K562 (cell line): ENCODE results near the gene SERPIND1. TPM values are rescaled to one million over a fixed set of nuclear protein-coding genes. Genes with fewer than 3 reads are reported as not detected.

ENCODE experiments used
- BRD4 ChIP-seq: fragments of 200-600 bp; sonication (generic); IDR thresholded peaks from 2 replicates; pipeline ENCODE4 v1.6.1; 2017; ENCODE audit warnings: inconsistent platforms
- COPS2 ChIP-seq: fragments of 450-650 bp; conservative IDR thresholded peaks from 2 replicates; pipeline ENCODE4 v1.6.1; 2016; ENCODE audit warnings: mild to moderate bottlenecking, moderate library complexity
- EGR1 ChIP-seq: fragments of 450-650 bp; conservative IDR thresholded peaks from 2 replicates; pipeline ENCODE4 v1.6.1; 2017; ENCODE audit warnings: mild to moderate bottlenecking
- IRF2 ChIP-seq: sonication (generic); formaldehyde crosslinking; IDR thresholded peaks from 2 replicates; pipeline ENCODE4 v1.8.1; 2022; ENCODE audit warnings: mild to moderate bottlenecking, missing genetic modification reagents
- MCM7 ChIP-seq, 2 experiments: fragments of 450-650 bp; IDR thresholded peaks; 2 replicates each; pipeline ENCODE4 v1.6.1; 2016 to 2018
- PYGO2 ChIP-seq: fragments of 450-650 bp; IDR thresholded peaks from 2 replicates; pipeline ENCODE4 v1.6.1; 2016; ENCODE audit warnings: mild to moderate bottlenecking, missing genetic modification characterization, moderate library complexity, missing compliant biosample characterization
- SOX6 ChIP-seq: fragments of 450-650 bp; IDR thresholded peaks from 2 replicates; pipeline ENCODE4 v1.6.1; 2014; ENCODE audit warnings: mild to moderate bottlenecking
- polyA plus RNA-seq, 8 experiments: library from polyadenylated mRNA; depleted of rRNA in 4 of 8; stranded (reverse) in 5 of 8; unstranded in 3 of 8; fragments of >200 nt; fragmentation: Nextera tagmentation in 2 of 8; fragmentation: Illumina TruSeq in 1 of 8; extraction: Ambion mirVana in 2 of 8; extraction: Trizol in 1 of 8; gene quantifications; 2 replicates each; pipeline versions ENCODE4 v1.2.1 to v1.2.3, GENCODE V29; 2011 to 2014; ENCODE audit warnings: inconsistent platforms in 1 of 8, missing spikeins in 1 of 8
- total RNA-seq, 7 experiments: library from RNA; depleted of rRNA in 6 of 7; stranded (reverse); fragments of >200 nt in 6 of 7; fragmentation: Illumina TruSeq in 2 of 7; extraction: Trizol in 2 of 7; gene quantifications; 2 replicates each; pipeline versions ENCODE4 v1.2.1 to v1.2.3, GENCODE V29; 2011 to 2021; ENCODE audit warnings: low replicate concordance in 1 of 7
- TF ChIP-seq, protein P1 (sequence below), 2 experiments: IDR thresholded peaks in 1 of 2; conservative IDR thresholded peaks in 1 of 2; 2 replicates each; pipeline ENCODE4 v1.6.1; 2016; ENCODE audit warnings: low read depth in 2 of 2, mild to moderate bottlenecking in 1 of 2, missing compliant biosample characterization in 1 of 2, missing genetic modification characterization in 1 of 2, moderate library complexity in 1 of 2
- TF ChIP-seq, protein P2 (sequence below), 2 experiments: fragments of 450-650 bp; IDR thresholded peaks; 2 replicates each; pipeline ENCODE4 v1.6.1; 2016
- TF ChIP-seq, protein P3 (sequence below), 2 experiments: fragments of 450-650 bp; IDR thresholded peaks; 2 replicates each; pipeline ENCODE4 v1.6.1; 2018; ENCODE audit warnings: mild to moderate bottlenecking in 2 of 2, low read depth in 1 of 2; ENCODE audit not compliant: partially characterized antibody in 2 of 2

Gene SERPIND1
- total and polyA plus RNA-seq, 9 of the 15 experiments (the other 6 are each of a cell fraction or from before 2014, with no cell fraction given) = 0.04 to 0.11 (median 0.09) TPM; not detected in 6

DNA sequence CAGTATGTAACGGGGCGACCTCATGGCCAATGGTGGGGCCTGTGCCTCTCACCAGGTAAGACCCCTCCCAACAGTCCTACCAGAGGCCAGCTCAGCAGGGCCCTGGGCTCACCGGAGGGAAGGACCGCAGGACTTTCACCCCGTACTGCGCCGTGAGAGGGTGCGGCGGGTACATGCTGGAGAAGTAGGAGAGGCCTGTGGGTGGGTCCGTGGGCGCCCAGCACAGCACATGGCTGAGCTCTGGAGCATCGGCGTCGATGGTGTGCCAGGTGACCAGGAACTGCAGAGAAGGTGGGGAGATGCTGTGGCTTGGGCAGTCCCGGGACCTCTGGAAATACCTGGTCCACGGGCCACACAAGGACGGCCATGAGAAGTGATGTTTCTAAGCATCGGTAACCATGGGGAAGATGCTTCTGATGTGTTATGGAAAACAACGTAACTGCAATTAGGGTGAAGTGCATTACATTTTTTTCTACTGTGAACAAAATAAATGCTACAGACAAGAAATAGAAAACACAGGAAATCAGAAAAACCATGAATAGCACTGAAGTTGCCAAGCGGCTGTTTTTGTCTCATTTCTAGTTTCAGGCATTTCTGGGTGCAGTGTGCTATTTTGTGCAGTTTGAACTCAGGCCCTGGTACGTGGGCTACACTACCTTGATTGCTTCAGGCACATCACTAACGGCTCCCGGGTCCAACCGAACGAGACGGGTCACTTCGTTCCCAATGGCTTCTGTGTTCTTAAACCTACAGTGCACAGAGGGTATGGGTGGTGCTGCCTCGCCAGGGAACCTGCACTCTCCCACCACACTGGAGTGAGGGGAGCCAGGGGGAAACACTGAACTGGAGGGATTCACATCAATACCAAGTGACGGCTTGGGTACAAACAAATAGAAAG lies 46.5 kb upstream of the SERPIND1 start (continued):
- TF ChIP-seq SOX6 = no peak
- TF ChIP-seq, protein P1, sequence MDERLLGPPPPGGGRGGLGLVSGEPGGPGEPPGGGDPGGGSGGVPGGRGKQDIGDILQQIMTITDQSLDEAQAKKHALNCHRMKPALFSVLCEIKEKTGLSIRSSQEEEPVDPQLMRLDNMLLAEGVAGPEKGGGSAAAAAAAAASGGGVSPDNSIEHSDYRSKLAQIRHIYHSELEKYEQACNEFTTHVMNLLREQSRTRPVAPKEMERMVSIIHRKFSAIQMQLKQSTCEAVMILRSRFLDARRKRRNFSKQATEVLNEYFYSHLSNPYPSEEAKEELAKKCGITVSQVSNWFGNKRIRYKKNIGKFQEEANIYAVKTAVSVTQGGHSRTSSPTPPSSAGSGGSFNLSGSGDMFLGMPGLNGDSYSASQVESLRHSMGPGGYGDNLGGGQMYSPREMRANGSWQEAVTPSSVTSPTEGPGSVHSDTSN (CRISPR knock-in tag; IDR thresholded peaks at IDR 0.05; ENCODE audit: low read depth) = 0 out of 2 replicates have a peak, but pooled peaks have one; percentile 1
- TF ChIP-seq, protein P1 (tag; conservative IDR thresholded peaks at IDR 0.05; ENCODE audit: low read depth) = no peak
- 0 out of 2 replicates have a peak, but pooled peaks have one; percentile 28 for TF ChIP-seq IRF2 (CRISPR knock-in tag)
- TF ChIP-seq, protein P2, sequence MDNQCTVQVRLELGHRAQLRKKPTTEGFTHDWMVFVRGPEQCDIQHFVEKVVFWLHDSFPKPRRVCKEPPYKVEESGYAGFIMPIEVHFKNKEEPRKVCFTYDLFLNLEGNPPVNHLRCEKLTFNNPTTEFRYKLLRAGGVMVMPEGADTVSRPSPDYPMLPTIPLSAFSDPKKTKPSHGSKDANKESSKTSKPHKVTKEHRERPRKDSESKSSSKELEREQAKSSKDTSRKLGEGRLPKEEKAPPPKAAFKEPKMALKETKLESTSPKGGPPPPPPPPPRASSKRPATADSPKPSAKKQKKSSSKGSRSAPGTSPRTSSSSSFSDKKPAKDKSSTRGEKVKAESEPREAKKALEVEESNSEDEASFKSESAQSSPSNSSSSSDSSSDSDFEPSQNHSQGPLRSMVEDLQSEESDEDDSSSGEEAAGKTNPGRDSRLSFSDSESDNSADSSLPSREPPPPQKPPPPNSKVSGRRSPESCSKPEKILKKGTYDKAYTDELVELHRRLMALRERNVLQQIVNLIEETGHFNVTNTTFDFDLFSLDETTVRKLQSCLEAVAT (IDR thresholded peaks at IDR 0.05) = no peak
- no peak for TF ChIP-seq MCM7 (IDR thresholded peaks at IDR 0.05)
- TF ChIP-seq EGR1 = no peak
- TF ChIP-seq, protein P3, sequence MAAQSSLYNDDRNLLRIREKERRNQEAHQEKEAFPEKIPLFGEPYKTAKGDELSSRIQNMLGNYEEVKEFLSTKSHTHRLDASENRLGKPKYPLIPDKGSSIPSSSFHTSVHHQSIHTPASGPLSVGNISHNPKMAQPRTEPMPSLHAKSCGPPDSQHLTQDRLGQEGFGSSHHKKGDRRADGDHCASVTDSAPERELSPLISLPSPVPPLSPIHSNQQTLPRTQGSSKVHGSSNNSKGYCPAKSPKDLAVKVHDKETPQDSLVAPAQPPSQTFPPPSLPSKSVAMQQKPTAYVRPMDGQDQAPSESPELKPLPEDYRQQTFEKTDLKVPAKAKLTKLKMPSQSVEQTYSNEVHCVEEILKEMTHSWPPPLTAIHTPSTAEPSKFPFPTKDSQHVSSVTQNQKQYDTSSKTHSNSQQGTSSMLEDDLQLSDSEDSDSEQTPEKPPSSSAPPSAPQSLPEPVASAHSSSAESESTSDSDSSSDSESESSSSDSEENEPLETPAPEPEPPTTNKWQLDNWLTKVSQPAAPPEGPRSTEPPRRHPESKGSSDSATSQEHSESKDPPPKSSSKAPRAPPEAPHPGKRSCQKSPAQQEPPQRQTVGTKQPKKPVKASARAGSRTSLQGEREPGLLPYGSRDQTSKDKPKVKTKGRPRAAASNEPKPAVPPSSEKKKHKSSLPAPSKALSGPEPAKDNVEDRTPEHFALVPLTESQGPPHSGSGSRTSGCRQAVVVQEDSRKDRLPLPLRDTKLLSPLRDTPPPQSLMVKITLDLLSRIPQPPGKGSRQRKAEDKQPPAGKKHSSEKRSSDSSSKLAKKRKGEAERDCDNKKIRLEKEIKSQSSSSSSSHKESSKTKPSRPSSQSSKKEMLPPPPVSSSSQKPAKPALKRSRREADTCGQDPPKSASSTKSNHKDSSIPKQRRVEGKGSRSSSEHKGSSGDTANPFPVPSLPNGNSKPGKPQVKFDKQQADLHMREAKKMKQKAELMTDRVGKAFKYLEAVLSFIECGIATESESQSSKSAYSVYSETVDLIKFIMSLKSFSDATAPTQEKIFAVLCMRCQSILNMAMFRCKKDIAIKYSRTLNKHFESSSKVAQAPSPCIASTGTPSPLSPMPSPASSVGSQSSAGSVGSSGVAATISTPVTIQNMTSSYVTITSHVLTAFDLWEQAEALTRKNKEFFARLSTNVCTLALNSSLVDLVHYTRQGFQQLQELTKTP (IDR thresholded peaks at IDR 0.05; ENCODE audit: low read depth in 1 of 2, partially characterized antibody in 2 of 2) = no peak
- TF ChIP-seq COPS2 = no peak
- no peak for TF ChIP-seq PYGO2 (tag)
- TF ChIP-seq BRD4 = no peak
